Amniotic stem cell (primary cell): Measurements from ENCODE around the gene KIF3C.

ENCODE experiments used
- DNase-seq: peaks from one replicate; lab custom pipeline; 2025; lab: John Stamatoyannopoulos, UW

KIF3C gene

GRCh38 chr2:25877431-25878360 is 104.6 kb downstream of the KIF3C start:
- peak; percentile 27 for DNase-seq
